HepG2 (cell line): Measurements from ENCODE around the gene STOML2. TPM values are rescaled to one million over a fixed set of nuclear protein-coding genes. Genes with fewer than 3 reads are reported as not detected.

Experiments
- BORCS8-MEF2B ChIP-seq: sonication (generic); formaldehyde crosslinking; IDR thresholded peaks from 2 replicates; pipeline ENCODE4 v1.8.0; 2022; ENCODE audit warnings: mild to moderate bottlenecking, missing genetic modification reagents
- JUNB ChIP-seq: sonication (generic); formaldehyde crosslinking; IDR thresholded peaks from 2 replicates; pipeline ENCODE4 v1.8.0; 2022; ENCODE audit warnings: missing genetic modification reagents, mild to moderate bottlenecking, borderline replicate concordance
- KLF9 ChIP-seq: IDR thresholded peaks from 2 replicates; pipeline ENCODE4 v1.6.1; 2016; ENCODE audit warnings: low read depth
- MED13 ChIP-seq: sonication (generic); formaldehyde crosslinking; IDR thresholded peaks from 2 replicates; pipeline ENCODE4 v1.5.0; 2020; ENCODE audit warnings: missing genetic modification reagents
- MTF2 ChIP-seq: sonication (generic); formaldehyde crosslinking; IDR thresholded peaks from 2 replicates; pipeline ENCODE4 v1.5.0; 2020; ENCODE audit warnings: missing genetic modification reagents, borderline replicate concordance
- NR3C1 ChIP-seq: sonication (generic); formaldehyde crosslinking; IDR thresholded peaks from 2 replicates; pipeline ENCODE4 v1.4.0; 2020; ENCODE audit warnings: missing genetic modification reagents
- PLRG1 ChIP-seq: fragments of 450-650 bp; conservative IDR thresholded peaks from 2 replicates; pipeline ENCODE4 v1.6.1; 2016
- RNF2 ChIP-seq: fragments of 450-650 bp; conservative IDR thresholded peaks from 2 replicates; pipeline ENCODE4 v1.6.1; 2016; ENCODE audit warnings: low read depth
- ZNF230 ChIP-seq: sonication (generic); formaldehyde crosslinking; IDR thresholded peaks from 2 replicates; pipeline ENCODE4 v1.4.0; 2020; ENCODE audit warnings: mild to moderate bottlenecking, missing genetic modification reagents
- ZNF607 ChIP-seq: sonication (generic); formaldehyde crosslinking; IDR thresholded peaks from 2 replicates; pipeline ENCODE4 v1.5.1; 2020; ENCODE audit warnings: missing genetic modification reagents, mild to moderate bottlenecking, borderline replicate concordance
- ZNF777 ChIP-seq: sonication (generic); formaldehyde crosslinking; IDR thresholded peaks from 2 replicates; pipeline ENCODE4 v1.4.0; 2020; ENCODE audit warnings: missing genetic modification reagents
- polyA plus RNA-seq, 8 experiments: library from polyadenylated mRNA; depleted of rRNA in 3 of 8; stranded (reverse) in 7 of 8; unstranded in 1 of 8; fragments of >200 nt; fragmentation: Illumina TruSeq in 4 of 8; extraction: Trizol in 4 of 8; gene quantifications; 2 replicates each; pipeline versions ENCODE4 v1.2.1 to v1.2.3, GENCODE V29; 2011 to 2016; ENCODE audit warnings: low read depth in 4 of 8, missing spikeins in 1 of 8, mixed read lengths in 1 of 8; ENCODE audit not compliant: insufficient read depth in 1 of 8
- total RNA-seq, 5 experiments: library from RNA; depleted of rRNA; stranded (reverse); fragments of >200 nt; fragmentation: Illumina TruSeq; extraction: Trizol; gene quantifications; 2 replicates each; pipeline ENCODE4 v1.2.3, GENCODE V29; 2016; ENCODE audit warnings: low read depth in 1 of 5
- TF ChIP-seq, protein P1 (sequence below): fragments of 450-650 bp; IDR thresholded peaks from 2 replicates; pipeline ENCODE4 v1.6.1; 2017; ENCODE audit warnings: mild to moderate bottlenecking
- TF ChIP-seq, protein P2 (sequence below): sonication (generic); formaldehyde crosslinking; IDR thresholded peaks from 2 replicates; pipeline ENCODE4 v1.4.0; 2020; ENCODE audit warnings: missing genetic modification reagents
- TF ChIP-seq, protein P3 (sequence below): sonication (generic); formaldehyde crosslinking; IDR thresholded peaks from 2 replicates; pipeline ENCODE4 v1.4.0; 2020; ENCODE audit warnings: mild to moderate bottlenecking, missing genetic modification reagents
- TF ChIP-seq, protein P4 (sequence below): sonication (generic); formaldehyde crosslinking; IDR thresholded peaks from 2 replicates; pipeline ENCODE4 v1.4.0; 2020; ENCODE audit warnings: low read depth, mild to moderate bottlenecking, missing genetic modification reagents
- TF ChIP-seq, protein P5 (sequence below): sonication (generic); formaldehyde crosslinking; IDR thresholded peaks from 2 replicates; pipeline ENCODE4 v1.5.0; 2020; ENCODE audit warnings: mild to moderate bottlenecking, missing genetic modification reagents
- TF ChIP-seq, protein P6 (sequence below): sonication (generic); formaldehyde crosslinking; IDR thresholded peaks from 2 replicates; pipeline ENCODE4 v1.4.0; 2020; ENCODE audit warnings: missing genetic modification reagents

Gene STOML2
- total and polyA plus RNA-seq, 2 of the 13 experiments (the other 11 are each of a cell fraction or from before 2014, with no cell fraction given): 245 to 250 TPM

DNA sequence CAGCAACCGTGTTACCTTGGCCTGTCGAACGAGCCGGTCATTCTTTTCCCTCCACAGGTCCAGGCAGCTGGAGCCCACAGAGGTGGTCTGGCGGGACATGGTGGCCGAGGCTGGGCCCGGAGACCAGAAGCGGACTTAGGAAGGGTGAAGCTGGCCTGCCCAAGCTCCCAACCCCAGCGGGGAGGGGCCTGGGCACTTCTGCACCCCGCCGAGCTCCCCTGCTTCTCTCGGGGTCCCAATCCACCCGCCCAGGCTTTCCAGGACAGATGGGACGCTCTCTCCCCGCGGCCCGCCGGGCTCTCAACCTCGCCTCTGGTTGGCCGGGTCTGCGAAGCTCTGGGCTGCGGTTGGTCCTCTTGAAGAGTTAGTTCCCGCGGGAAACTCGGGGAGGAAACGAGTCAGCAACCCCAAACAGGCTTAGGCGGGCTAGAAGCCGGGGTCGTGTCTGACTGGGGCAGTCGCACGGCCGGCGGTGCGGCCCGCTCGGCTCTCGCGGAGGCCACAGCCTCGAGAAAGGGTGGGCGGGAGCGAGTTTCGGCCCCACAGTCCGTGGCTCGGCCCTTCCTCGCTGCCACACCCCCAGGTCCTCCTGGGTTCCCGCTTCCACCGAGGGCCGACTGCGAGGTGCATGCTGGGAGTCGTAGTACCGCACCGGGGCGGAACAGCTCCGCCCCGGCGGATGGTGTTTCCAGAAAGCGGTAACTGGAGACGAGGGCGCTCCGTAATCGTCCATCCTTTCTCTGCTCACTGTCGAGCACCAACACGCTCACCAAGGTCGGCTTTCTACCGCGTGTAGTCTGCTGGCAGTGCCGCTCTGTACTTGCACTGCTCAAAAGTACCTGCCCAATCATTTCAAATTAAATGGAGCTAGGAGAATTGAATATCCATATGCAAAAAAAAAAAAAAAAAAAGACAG, 23.2 kb downstream of the STOML2 start, which contains the start of gene FANCG (continued):
- TF ChIP-seq NR3C1 (CRISPR knock-in tag) (no peak), MED13 (no peak), ZNF230 (CRISPR knock-in tag) (no peak; the same call in 1 of the 2 replicates), ZNF607 (CRISPR knock-in tag) (peak; percentile 61), ZNF777 (0 out of 2 replicates have a peak, but pooled peaks have one; percentile 29), RNF2 (peak; percentile 81; the same call in 1 of the 2 replicates), KLF9 (CRISPR knock-in tag) (peak; percentile 93), MTF2 (0 out of 2 replicates have a peak, but pooled peaks have one; percentile 51), PLRG1 (no peak), JUNB (CRISPR knock-in tag) (no peak), BORCS8-MEF2B (CRISPR knock-in tag) (peak; percentile 76)
- TF ChIP-seq, protein P1, sequence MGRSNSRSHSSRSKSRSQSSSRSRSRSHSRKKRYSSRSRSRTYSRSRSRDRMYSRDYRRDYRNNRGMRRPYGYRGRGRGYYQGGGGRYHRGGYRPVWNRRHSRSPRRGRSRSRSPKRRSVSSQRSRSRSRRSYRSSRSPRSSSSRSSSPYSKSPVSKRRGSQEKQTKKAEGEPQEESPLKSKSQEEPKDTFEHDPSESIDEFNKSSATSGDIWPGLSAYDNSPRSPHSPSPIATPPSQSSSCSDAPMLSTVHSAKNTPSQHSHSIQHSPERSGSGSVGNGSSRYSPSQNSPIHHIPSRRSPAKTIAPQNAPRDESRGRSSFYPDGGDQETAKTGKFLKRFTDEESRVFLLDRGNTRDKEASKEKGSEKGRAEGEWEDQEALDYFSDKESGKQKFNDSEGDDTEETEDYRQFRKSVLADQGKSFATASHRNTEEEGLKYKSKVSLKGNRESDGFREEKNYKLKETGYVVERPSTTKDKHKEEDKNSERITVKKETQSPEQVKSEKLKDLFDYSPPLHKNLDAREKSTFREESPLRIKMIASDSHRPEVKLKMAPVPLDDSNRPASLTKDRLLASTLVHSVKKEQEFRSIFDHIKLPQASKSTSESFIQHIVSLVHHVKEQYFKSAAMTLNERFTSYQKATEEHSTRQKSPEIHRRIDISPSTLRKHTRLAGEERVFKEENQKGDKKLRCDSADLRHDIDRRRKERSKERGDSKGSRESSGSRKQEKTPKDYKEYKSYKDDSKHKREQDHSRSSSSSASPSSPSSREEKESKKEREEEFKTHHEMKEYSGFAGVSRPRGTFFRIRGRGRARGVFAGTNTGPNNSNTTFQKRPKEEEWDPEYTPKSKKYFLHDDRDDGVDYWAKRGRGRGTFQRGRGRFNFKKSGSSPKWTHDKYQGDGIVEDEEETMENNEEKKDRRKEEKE: no peak
- TF ChIP-seq, protein P2, sequence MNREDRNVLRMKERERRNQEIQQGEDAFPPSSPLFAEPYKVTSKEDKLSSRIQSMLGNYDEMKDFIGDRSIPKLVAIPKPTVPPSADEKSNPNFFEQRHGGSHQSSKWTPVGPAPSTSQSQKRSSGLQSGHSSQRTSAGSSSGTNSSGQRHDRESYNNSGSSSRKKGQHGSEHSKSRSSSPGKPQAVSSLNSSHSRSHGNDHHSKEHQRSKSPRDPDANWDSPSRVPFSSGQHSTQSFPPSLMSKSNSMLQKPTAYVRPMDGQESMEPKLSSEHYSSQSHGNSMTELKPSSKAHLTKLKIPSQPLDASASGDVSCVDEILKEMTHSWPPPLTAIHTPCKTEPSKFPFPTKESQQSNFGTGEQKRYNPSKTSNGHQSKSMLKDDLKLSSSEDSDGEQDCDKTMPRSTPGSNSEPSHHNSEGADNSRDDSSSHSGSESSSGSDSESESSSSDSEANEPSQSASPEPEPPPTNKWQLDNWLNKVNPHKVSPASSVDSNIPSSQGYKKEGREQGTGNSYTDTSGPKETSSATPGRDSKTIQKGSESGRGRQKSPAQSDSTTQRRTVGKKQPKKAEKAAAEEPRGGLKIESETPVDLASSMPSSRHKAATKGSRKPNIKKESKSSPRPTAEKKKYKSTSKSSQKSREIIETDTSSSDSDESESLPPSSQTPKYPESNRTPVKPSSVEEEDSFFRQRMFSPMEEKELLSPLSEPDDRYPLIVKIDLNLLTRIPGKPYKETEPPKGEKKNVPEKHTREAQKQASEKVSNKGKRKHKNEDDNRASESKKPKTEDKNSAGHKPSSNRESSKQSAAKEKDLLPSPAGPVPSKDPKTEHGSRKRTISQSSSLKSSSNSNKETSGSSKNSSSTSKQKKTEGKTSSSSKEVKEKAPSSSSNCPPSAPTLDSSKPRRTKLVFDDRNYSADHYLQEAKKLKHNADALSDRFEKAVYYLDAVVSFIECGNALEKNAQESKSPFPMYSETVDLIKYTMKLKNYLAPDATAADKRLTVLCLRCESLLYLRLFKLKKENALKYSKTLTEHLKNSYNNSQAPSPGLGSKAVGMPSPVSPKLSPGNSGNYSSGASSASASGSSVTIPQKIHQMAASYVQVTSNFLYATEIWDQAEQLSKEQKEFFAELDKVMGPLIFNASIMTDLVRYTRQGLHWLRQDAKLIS (CRISPR knock-in tag): no peak
- TF ChIP-seq, protein P3, sequence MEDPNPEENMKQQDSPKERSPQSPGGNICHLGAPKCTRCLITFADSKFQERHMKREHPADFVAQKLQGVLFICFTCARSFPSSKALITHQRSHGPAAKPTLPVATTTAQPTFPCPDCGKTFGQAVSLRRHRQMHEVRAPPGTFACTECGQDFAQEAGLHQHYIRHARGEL (CRISPR knock-in tag): no peak
- TF ChIP-seq, protein P4, sequence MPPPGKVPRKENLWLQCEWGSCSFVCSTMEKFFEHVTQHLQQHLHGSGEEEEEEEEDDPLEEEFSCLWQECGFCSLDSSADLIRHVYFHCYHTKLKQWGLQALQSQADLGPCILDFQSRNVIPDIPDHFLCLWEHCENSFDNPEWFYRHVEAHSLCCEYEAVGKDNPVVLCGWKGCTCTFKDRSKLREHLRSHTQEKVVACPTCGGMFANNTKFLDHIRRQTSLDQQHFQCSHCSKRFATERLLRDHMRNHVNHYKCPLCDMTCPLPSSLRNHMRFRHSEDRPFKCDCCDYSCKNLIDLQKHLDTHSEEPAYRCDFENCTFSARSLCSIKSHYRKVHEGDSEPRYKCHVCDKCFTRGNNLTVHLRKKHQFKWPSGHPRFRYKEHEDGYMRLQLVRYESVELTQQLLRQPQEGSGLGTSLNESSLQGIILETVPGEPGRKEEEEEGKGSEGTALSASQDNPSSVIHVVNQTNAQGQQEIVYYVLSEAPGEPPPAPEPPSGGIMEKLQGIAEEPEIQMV (CRISPR knock-in tag): peak; percentile 82
- TF ChIP-seq, protein P5, sequence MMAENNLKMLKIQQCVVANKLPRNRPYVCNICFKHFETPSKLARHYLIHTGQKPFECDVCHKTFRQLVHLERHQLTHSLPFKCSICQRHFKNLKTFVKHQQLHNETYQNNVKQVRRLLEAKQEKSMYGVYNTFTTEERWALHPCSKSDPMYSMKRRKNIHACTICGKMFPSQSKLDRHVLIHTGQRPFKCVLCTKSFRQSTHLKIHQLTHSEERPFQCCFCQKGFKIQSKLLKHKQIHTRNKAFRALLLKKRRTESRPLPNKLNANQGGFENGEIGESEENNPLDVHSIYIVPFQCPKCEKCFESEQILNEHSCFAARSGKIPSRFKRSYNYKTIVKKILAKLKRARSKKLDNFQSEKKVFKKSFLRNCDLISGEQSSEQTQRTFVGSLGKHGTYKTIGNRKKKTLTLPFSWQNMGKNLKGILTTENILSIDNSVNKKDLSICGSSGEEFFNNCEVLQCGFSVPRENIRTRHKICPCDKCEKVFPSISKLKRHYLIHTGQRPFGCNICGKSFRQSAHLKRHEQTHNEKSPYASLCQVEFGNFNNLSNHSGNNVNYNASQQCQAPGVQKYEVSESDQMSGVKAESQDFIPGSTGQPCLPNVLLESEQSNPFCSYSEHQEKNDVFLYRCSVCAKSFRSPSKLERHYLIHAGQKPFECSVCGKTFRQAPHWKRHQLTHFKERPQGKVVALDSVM (CRISPR knock-in tag): peak; percentile 46; the same call in 1 of the 2 replicates
- TF ChIP-seq, protein P6, sequence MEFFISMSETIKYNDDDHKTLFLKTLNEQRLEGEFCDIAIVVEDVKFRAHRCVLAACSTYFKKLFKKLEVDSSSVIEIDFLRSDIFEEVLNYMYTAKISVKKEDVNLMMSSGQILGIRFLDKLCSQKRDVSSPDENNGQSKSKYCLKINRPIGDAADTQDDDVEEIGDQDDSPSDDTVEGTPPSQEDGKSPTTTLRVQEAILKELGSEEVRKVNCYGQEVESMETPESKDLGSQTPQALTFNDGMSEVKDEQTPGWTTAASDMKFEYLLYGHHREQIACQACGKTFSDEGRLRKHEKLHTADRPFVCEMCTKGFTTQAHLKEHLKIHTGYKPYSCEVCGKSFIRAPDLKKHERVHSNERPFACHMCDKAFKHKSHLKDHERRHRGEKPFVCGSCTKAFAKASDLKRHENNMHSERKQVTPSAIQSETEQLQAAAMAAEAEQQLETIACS (CRISPR knock-in tag): no peak
